ENCODE results near the gene PRKCH.

Gene PRKCH

DNA sequence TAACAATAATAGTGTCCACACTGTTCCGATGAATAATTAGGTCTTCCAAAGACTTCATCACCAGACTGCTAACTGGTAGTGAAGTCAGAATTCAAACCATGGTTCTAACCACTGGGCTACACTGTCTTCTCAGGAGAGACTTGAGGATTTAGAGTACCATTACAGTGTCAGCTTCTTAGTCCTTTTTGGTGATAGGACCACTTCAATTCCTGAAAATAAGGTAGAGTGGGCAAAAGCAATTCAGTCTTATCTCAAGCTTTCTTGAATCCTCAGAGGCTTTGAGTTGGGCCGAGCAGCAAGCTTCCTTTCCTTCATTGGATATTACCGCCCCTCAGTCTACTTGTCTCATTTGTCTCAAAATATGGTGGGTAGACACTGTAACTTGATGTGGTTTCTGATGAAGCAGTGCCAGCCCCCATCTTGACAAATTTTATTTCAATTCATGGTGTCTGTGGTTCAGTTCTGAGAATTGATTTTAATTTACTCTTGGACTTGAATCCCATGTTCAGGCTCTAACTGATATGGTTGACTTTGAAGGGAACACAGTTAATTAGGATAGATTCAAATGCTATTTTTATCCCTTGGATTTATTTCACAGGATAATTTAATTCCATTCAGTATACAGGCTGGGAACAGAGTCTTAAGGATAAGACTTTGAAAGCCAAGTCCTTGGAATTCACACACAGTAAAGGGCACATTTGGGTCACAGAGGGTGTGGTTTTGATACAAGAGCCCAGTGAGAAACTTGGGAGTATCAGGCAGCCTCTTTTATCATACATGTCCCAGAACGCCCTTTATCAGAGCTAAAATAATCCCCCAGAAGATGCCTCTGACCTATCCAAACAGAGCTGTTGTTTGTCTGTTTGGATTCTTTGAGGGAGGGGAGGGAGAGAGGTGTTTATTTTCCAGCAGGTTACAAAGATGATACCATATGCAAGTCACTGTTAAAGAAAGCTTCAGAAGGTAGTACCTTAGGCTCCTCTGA is 167.3 kb downstream of the PRKCH start:
- DNase-seq (ENCODE audit: low read depth in 2 of 2) = no peak

GRCh38 chr14:61489512-61489911 is 168.1 kb downstream of the PRKCH start:
- DNase-seq (ENCODE audit: low read depth in 2 of 2) = no peak

- no peak for DNase-seq (ENCODE audit: low read depth in 2 of 2)
Measured at GRCh38 chr14:61489932-61490331, 168.6 kb downstream of the PRKCH start.

DNA sequence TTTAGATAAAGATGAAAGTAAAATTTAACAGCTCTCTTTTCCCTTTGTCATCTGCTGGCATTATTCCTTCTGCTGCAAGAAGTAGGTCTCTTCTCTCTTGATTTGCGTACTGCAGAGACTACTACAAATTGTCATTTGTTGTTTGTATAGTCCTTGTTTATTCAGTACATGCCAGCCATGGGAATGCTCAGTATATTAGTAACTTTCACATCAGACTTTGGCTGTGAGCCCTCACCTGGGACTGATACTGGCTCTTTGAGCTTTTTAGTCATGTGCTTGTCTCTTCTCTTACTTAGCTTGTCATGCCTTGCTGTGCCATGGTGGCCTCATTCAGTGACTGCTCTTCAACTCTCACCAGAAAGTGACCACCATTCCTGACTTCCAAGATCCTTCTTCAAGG is 169.8 kb downstream of the PRKCH start:
- no peak for DNase-seq (ENCODE audit: low read depth in 2 of 2)

DNA sequence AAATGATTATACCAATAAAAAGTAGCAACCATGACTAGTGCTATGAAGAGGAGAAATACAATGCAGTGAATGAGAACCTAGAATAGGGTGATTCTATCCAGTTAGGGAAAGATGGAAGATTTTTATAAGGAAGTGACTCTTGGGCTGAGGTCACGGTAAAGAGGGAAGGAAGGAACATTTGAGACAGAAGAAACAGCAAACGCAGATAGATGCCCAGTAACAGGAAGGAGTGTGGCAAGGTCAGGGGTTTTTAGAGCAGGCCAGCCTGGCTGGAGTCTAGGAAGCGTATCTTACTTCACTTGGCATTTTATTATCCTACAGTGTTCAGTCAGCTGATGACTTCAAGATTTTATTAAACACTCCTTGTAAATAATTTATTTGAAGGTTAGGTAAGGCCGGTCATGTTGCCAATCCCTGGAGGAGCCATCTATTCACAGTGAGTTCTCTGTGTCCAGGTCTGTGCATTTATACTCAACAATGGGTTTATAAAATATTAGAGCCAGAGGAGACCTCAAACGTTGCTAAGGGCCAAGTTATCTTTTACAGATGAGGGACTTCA is 170.6 kb downstream of the PRKCH start:
- no peak for DNase-seq (ENCODE audit: low read depth in 2 of 2)

DNA sequence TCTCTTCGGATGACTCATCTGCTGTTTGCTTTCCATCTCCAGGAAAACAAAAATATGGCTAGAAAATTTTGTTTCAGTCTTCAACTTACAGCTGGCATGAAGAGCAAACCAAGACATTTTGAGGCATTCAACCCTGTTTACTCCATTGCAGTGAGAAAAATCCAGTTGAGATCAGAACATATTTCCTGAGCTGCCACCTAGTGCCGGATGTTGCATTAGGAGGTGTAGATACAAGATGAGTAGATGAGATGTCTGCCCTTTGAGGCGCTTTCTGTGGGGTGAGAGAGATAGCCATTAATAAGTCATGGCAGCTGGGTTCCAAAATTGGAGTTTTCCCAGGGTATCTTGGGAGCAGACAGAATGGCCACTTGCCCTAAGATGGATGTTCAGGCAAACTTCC is 171.1 kb downstream of the PRKCH start:
- no peak for DNase-seq (ENCODE audit: low read depth in 2 of 2)

DNA sequence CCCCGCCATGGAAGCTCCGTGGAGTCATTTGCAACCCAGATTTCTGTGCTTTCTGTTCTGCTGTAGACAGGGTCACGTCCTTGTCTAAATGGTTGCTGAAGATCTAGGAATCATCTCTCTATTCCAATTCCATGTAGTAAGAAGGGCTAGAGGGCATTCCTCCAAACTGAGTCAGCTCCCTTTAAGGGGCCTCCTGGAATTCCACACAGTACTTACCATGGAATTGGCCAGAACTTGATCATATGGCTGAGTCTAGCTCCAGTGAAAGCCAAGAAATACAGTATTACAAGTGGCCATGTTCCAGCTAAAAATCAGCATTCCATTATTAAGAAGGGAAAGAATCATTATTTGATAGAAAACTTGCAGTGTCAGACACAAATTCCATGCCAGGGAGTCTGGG is 171.9 kb downstream of the PRKCH start:
- peak; percentile 95 to 96 for DNase-seq (ENCODE audit: low read depth in 2 of 2)

DNA sequence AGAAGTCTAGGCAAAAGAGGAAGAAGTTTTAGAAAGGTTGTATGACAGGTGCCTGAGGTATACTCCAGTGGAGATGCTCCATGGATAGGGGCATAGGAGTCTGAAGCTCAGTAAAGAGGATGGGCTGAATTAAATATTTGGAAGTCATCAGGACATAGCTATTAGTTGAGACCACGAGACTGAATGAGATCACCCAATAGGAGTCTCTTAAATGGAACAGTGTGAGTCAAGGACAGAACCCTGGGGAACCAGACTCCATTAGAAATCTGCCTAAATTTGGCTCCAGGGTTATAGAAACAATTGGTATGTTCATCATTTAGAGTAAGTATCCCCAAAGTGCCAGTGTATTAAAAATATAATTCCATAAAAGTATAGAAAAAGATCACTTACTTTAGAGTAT is 172.6 kb downstream of the PRKCH start:
- no peak for DNase-seq (ENCODE audit: low read depth in 2 of 2)

DNA sequence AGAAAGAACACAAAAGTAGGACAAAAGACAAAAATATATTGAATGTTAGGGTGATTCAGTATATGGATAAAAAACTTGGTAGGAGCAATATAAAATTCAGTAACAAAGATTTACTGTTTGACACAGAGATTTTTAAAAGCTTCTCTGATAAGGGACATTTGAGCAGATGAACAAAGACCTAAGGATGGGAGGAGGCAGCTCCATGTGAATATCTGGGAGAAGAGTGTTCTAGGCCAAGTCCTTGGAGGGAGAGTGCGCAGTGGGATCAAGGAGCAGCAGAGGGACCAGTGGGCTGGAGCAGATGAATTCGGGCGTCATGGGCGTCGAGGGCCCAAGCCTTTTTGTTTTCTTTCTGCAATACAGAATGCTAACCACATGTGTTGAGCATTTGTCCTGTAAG is 174.4 kb downstream of the PRKCH start:
- DNase-seq (ENCODE audit: low read depth in 2 of 2) = no peak

DNA sequence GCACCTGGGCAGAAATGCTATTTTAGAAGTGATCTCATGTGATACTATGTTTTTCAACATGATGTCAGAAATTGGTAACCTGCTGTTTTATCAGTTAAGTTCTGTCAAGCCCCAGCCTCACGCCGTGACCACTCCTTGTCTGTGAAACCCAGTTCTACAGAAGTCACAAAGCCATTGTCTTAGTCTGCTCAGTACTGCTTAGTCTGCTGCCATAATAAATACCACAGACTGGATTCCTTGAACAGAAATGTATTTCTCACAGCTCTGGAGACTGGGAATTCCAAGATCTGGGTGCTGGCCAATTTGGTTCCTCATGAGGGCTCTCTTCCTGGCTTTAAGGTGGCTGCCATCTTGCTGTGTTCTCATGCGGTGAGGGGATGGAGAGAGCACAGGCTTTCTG is 176.9 kb downstream of the PRKCH start:
- DNase-seq (ENCODE audit: low read depth in 2 of 2) = no peak

GRCh38 chr14:61498811-61499210 is 177.4 kb downstream of the PRKCH start:
- DNase-seq (ENCODE audit: low read depth in 2 of 2) = no peak

- DNase-seq (ENCODE audit: low read depth in 2 of 2) = no peak
Measured at GRCh38 chr14:61499991-61500390, 178.6 kb downstream of the PRKCH start.

GRCh38 chr14:61501714-61502458 is 180.5 kb downstream of the PRKCH start:
- no peak for DNase-seq (ENCODE audit: low read depth in 2 of 2)

GRCh38 chr14:61502459-61503093 is 181.2 kb downstream of the PRKCH start:
- no peak for DNase-seq (ENCODE audit: low read depth in 2 of 2)

GRCh38 chr14:61503167-61503801 is 181.9 kb downstream of the PRKCH start:
- no peak for DNase-seq (ENCODE audit: low read depth in 2 of 2)

DNA sequence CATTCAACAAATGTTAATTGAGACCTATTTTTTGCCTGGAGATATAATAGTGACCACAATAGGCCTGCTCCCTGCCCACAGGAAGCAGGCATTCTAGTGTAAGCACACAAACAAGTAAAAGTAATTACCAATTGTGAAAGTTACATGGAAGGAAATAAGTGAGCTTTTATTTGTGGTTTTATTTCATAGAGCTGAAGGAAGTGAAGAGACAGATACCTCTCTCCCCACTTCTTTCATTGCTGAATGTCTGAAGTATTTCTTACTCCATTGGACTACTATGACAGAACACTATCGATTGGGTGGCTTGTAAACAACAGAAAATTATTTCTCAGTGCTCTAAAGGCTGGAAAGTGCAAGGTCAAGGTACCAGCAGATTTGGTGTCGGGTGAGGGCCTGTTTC is 183.5 kb downstream of the PRKCH start:
- DNase-seq (ENCODE audit: low read depth in 2 of 2) = no peak

DNA sequence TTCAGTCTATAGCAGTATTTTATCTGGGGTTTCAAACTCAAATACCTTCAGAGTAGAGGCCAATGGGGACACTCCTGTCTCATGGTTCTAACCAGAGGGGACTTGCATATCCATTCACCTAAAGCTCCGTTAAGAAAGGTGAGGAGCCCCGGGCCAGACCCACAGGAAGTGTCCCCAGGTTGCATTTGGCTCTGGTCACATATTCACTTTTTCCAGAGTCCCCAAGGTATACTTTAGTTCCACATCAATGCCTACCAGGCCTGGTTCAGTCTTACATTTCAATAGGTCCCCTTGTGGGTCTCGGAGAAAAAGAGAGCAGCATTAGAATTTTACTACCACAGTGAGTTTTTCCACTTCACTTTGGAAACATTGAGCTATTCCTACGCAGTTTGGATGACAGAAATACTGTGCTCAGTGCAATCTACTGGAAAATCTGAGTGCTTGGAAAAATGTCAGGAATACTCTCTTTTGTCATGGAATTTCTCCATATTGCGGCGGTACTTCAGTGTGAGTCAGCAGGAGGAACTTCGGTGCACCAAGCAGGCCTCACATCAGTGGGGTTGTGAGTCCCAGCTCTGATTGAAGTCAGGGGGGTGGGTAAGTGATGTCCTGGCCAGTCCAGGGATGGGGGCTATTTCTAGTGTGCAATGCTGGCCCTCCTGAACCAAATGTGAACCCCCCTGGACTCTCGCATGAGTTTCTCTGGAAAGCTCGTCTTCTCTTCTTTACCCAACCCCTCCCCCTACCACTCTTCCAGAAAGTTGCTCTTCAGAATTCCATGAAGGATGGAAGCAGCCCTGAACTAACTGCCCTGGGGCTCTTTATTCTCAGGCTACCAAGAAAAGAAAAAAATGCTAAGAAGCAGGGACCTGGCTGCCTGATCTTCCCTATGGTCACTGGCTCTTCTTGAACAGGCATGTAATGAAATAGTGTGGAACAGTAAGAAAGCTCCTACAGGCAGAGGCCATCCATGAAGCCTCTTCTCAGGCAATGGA is 184.7 kb downstream of the PRKCH start:
- DNase-seq (ENCODE audit: low read depth in 2 of 2) = peak; percentile 69 to 79

GRCh38 chr14:61508526-61508925 is 187.1 kb downstream of the PRKCH start:
- no peak for DNase-seq (ENCODE audit: low read depth in 2 of 2)

GRCh38 chr14:61510736-61511557 is 189.6 kb downstream of the PRKCH start:
- no peak for DNase-seq (ENCODE audit: low read depth in 2 of 2)

Data from fibroblast of skin of left biceps (primary cell).